Fibroblast of upper back skin (primary cell): ENCODE data around the gene SNX14.

Experiments
- DNase-seq: peaks from one replicate; pipeline ENCODE4 v3.0.0-alpha.2; 2013

SNX14 gene

DNA sequence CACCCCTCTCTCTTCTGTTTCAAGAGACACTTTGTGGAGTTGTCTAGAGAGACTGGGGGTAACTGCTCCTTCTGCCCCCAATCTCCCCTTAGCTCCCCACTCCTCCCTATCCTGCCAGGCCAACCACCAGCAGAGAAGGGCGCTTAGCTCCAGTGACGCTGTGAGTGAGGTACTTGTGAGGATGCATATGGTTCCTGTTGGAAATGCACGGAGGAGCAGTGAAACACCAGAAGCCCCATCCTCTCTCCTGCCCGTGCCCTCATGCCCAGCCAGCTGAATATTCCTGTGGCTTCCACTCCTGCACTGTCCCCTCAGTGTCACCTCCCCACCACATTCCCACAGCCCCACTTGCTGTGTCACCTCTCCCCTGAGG lies 131.9 kb downstream of the SNX14 start:
- no peak for DNase-seq

DNA sequence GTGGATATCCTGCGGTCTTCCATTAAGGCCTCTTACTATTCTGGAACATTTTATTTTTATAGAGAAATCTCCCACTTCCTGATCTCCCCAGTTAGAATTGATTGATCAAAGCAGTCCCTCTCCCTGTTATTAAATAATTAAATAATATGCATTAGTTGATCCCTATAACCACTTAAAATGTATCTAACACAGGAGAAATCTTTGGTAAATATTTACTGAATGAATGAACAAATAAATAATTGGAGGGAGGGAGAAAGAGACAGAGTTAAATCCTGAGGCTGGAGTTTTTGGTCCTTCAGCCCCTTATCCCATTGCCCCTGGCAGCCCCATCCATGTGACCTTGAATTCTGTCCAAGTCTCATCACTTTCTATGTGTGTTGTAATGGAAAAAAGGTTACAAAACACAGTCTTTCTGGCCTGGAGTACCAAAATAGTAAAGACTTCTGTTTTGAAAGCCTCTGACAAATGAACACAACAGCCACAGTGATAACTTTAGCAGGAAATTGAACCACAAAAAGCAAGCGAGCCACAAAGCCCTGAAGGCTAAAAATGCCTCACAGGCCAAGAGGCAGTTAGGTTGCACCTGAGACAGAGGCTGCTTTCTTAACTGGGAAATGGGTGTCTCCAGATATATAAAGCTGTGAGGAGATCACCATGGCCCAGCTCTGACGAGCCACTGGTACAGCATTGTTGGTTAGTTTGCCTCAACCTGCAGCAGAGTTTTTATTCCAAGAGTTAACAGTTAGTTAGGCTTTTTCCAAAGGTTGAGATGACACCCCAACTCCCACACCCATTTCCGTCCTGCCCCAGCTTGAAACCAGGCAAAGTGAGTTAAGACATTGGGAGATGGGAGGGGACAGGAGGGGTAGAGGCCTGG lies 132.5 kb downstream of the SNX14 start:
- DNase-seq = peak; percentile 54

DNA sequence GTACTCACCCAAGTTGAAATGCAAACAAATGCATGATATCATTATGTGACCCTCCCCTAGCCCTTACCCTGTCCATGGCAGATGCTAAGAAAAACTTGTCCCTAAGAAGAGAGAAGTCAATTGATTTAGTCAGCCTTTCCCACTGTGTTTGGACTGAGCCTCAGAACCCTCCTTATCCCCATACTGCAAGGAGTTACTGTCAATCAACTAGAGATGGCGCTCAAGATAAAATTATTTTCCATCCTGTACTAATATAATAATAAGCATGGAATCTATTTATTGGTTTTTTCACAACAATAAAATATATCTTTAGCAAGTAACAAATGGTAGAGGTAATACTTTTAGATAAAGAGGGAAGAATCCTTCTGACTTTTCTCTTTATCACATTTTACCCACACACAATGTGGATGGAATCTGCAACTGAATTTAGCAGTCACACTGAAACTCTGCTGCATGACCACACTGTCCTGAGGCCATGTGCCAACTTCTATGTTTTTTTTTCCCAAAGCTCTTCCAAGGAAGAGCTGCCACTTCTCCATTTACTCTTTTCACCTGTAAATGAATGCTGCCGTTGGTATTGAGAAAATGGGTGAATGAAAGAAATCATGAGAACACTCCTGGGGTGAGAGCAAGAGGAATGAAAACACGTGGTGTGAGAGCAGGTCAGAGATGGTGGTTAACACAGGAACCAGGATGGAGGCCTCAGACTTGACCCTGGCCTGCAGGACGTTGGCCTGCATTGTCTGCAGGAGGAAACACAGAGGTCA lies 133.3 kb downstream of the SNX14 start:
- no peak for DNase-seq

DNA sequence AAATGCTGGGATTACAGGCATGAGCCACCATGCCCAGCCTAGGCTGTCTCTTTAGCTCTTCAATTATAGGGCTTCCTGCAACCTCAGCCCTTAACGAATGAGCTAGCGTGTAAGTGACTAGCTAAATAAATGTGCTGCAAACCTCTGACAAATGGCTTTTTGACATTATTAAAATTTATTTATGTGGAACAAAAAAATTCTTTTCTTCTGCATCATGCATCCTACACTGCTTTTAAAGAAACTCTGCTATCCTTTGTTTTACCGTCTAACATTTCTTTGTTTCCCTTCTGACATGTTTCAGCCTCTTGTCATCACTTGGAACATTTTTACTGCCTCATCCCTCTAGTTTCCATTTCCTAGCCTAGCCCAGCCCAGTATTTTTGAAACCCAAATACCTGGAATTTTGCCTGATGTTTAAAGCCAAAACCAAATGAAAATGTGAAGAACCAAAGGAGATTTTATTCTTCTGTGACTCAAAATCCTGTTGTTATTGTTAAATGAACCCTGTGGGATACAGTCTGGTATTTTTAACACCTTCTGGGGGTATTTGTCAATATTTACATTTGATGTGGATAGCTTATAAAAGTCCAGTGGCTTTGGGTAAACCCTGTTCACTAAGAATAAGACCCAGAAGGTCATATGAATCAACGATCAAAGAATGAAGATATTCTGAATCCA lies 134.3 kb downstream of the SNX14 start:
- peak; percentile 97 for DNase-seq

DNA sequence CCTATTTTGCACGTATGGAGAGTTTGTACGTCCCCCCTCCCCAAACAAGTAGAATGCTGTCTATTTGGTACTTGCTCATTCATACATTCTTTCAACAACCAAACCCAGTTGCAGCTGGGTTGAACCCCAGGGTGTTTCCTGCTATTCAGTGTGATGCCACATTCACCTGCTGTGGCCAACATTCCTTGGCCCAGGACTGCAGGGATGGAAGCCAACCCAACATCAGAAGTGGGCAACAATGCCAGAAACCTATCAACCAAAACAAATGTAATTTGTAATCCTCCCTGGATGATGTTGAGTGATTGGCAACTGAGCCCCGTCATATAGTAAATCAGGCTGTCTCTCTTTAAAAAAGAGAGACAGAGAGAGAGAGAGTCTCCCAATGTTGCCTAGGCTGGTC lies 134.9 kb downstream of the SNX14 start:
- DNase-seq = peak; percentile 60

DNA sequence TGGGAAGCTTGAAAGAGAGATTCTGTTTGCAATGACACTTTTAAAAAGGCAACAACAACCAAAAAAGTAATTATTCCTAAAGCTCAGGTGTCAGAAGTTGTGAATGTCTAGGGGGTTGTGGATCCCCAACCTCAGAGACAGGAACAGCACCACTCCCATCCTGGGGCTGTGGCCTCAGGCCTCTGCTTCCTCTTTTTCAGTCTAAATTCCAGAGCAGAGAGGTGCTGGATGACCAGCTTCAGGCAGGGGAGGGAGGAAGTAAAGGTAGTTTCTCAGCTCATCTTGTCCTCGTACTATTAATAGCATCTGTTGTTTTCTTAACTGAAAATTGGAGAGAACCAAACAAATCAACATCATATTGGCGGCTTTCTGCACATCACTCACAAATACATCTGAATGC lies 135.5 kb downstream of the SNX14 start:
- DNase-seq = no peak

DNA sequence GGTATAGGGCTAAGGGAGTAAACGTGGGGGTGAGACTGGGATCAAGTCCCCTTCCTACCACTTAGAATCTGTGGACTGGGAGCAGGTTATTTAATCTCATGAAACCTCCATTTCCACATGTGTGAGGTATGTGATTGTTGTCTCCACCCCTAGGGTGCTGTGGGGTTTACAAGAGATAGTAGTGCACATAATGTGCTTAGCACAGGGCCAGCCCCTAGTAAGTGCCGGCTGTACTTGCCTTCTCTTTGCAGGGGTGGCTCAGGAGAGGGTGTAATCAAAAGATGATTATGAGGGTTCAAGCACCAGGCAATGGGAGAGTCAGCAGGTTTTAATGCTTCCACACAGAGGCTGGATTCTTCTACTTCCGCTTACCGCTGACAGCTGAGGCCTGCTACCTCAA lies 136.9 kb downstream of the SNX14 start:
- DNase-seq = no peak
